A549 (cell line): ENCODE results near the gene FOXM1. TPM values are rescaled to one million over a fixed set of nuclear protein-coding genes. Genes with fewer than 3 reads are reported as not detected.
"Not testable (repeated sequence)": the region's sequence is repeated elsewhere in the genome, so short reads cannot be mapped to it uniquely, and the experiment has no call there.

Source experiments
- ATAC-seq, 2 experiments: fragments of 200-7000 bp in 1 of 2; fragments of >200 bp in 1 of 2; cut with Nextera tagmentation in 1 of 2; cut with Tn5 transposase in 1 of 2; 3 replicates each; pipeline versions ENCODE4 v1.8.0 to v1.9.1; 2018 to 2020; ENCODE audit warnings: mild to moderate bottlenecking in 1 of 2, moderate library complexity in 1 of 2
- CTCF ChIA-PET: fragments of 300-600 bp; sonication (Branson Sonifier 250); formaldehyde crosslinking; extraction: SDS; loops from one replicate; lab custom pipeline; 2021; ENCODE audit warnings: antibody characterized with exemption, inconsistent platforms; lab: Yijun Ruan, JAX
- POLR2A ChIA-PET: fragments of 350-600 bp; formaldehyde crosslinking; extraction: SDS; loops from one replicate; lab custom pipeline; 2021; ENCODE audit warnings: antibody characterized with exemption, inconsistent platforms; lab: Yijun Ruan, JAX
- DNase-seq, 2 experiments: peaks; one replicate each; pipeline versions ENCODE4 v3.0.0 to v3.0.0-alpha.2; 2011 to 2016; ENCODE audit warnings: low read depth in 1 of 2, low spot score in 1 of 2
- FAIRE-seq: peaks from 2 replicates; lab custom pipeline; 2011; peaks lifted over from hg19 to GRCh38; lab: Jason Lieb, UNC
- H3K27ac ChIP-seq, 2 experiments: fragments of >200 bp; sonication (Bioruptor Twin); formaldehyde crosslinking; 3 replicates each; pipeline ENCODE4 v1.5.1; 2016 to 2017
- H3K4me1 ChIP-seq: fragments of >200 bp; sonication (Bioruptor Twin); formaldehyde crosslinking; 3 replicates; pipeline ENCODE4 v1.6.1; 2016
- H3K4me2 ChIP-seq: fragments of >200 bp; sonication (Bioruptor Twin); formaldehyde crosslinking; 3 replicates; pipeline ENCODE4 v1.6.1; 2016
- H3K4me3 ChIP-seq: fragments of >200 bp; sonication (Bioruptor Twin); formaldehyde crosslinking; 3 replicates; pipeline ENCODE4 v1.5.1; 2016
- H3K9me3 ChIP-seq: fragments of >200 bp; sonication (Bioruptor Twin); formaldehyde crosslinking; 3 replicates; pipeline ENCODE4 v1.6.1; 2016
- ATOH8 ChIP-seq: fragments of 250-450 bp; sonication (Bioruptor Pico); IDR thresholded peaks from 2 replicates; pipeline ENCODE4 v1.5.0; 2020; ENCODE audit warnings: low read depth, mild to moderate bottlenecking, moderate library complexity
- BCL3 ChIP-seq: fragments of >200 bp; sonication (Bioruptor Twin); formaldehyde crosslinking; IDR thresholded peaks from 3 replicates; pipeline ENCODE4 v1.6.1; 2016
- BHLHE40 ChIP-seq: IDR thresholded peaks from 2 replicates; pipeline ENCODE4 v1.6.1; 2012; ENCODE audit warnings: low read depth, low read length, inconsistent platforms
- CHD4 ChIP-seq: fragments of 200-600 bp; sonication (generic); IDR thresholded peaks from 2 replicates; pipeline ENCODE4 v1.6.1; 2016; ENCODE audit warnings: antibody characterized with exemption, mild to moderate bottlenecking, borderline replicate concordance
- E2F6 ChIP-seq: IDR thresholded peaks from 2 replicates; pipeline ENCODE4 v1.6.1; 2012; ENCODE audit warnings: low read depth, borderline replicate concordance
- EHF ChIP-seq: fragments of 250-450 bp; sonication (Bioruptor Pico); IDR thresholded peaks from 2 replicates; pipeline ENCODE4 v1.5.0; 2020; ENCODE audit warnings: mild to moderate bottlenecking
- ELK1 ChIP-seq: fragments of 150-350 bp; IDR thresholded peaks from 2 replicates; pipeline ENCODE4 v1.6.1; 2014; ENCODE audit warnings: low read depth, mild to moderate bottlenecking, low read length
- FOXS1 ChIP-seq: fragments of 250-450 bp; sonication (Bioruptor Pico); IDR thresholded peaks from 2 replicates; pipeline ENCODE4 v1.5.0; 2020; ENCODE audit warnings: mild to moderate bottlenecking, moderate library complexity
- HES2 ChIP-seq: fragments of >200 bp; sonication (Bioruptor Twin); formaldehyde crosslinking; IDR thresholded peaks from 2 replicates; pipeline ENCODE4 v1.6.1; 2016
- HMGXB4 ChIP-seq: fragments of 250-450 bp; sonication (Bioruptor Pico); IDR thresholded peaks from 2 replicates; pipeline ENCODE4 v1.5.0; 2021; ENCODE audit warnings: mild to moderate bottlenecking, moderate library complexity, borderline replicate concordance
- HOXB13 ChIP-seq: fragments of 250-450 bp; sonication (Bioruptor Pico); IDR thresholded peaks from 2 replicates; pipeline ENCODE4 v1.5.0; 2020; ENCODE audit warnings: low read depth, mild to moderate bottlenecking, moderate library complexity
- JUNB ChIP-seq: fragments of >200 bp; sonication (Bioruptor Twin); formaldehyde crosslinking; IDR thresholded peaks from 2 replicates; pipeline ENCODE4 v1.6.1; 2016
- KDM5A ChIP-seq: fragments of 200-600 bp; sonication (generic); IDR thresholded peaks from 2 replicates; pipeline ENCODE4 v1.6.1; 2016; ENCODE audit warnings: antibody characterized with exemption, mild to moderate bottlenecking
- MAFK ChIP-seq: fragments of 450-650 bp; IDR thresholded peaks from 2 replicates; pipeline ENCODE4 v1.6.1; 2014; ENCODE audit not compliant: partially characterized antibody
- MAX ChIP-seq: IDR thresholded peaks from 2 replicates; pipeline ENCODE4 v1.6.1; 2012
- NFE2L2 ChIP-seq: fragments of 150-350 bp; conservative IDR thresholded peaks from 2 replicates; pipeline ENCODE4 v1.6.1; 2014; ENCODE audit warnings: low read length
- NPAS2 ChIP-seq: fragments of 250-450 bp; sonication (Bioruptor Pico); IDR thresholded peaks from 2 replicates; pipeline ENCODE4 v1.8.0; 2022; ENCODE audit warnings: mild to moderate bottlenecking, moderate library complexity, borderline replicate concordance
- PHF8 ChIP-seq: fragments of 200-600 bp; sonication (generic); IDR thresholded peaks from 2 replicates; pipeline ENCODE4 v1.6.1; 2016; ENCODE audit warnings: low read depth, mild to moderate bottlenecking, antibody characterized with exemption, moderate library complexity, borderline replicate concordance
- POLR2AphosphoS2 ChIP-seq: conservative IDR thresholded peaks from 2 replicates; pipeline ENCODE4 v1.6.1; 2012; ENCODE audit warnings: low read length, improper control_type of control experiment, inconsistent platforms
- RARB ChIP-seq: fragments of 250-450 bp; sonication (Bioruptor Pico); IDR thresholded peaks from 2 replicates; pipeline ENCODE4 v1.8.0; 2021; ENCODE audit warnings: mild to moderate bottlenecking, moderate library complexity
- RCOR1 ChIP-seq: fragments of 150-350 bp; IDR thresholded peaks from 2 replicates; pipeline ENCODE4 v1.6.1; 2014; ENCODE audit warnings: antibody characterized with exemption, low read length, low read depth
- RFX5 ChIP-seq: fragments of 450-650 bp; IDR thresholded peaks from 2 replicates; pipeline ENCODE4 v1.7.1; 2014; ENCODE audit warnings: antibody characterized with exemption, mild to moderate bottlenecking, moderate library complexity
- SREBF2 ChIP-seq: fragments of 450-650 bp; IDR thresholded peaks from 2 replicates; pipeline ENCODE4 v1.6.1; 2014; ENCODE audit warnings: mild to moderate bottlenecking, moderate library complexity
- TFCP2L1 ChIP-seq: fragments of 250-450 bp; sonication (Bioruptor Pico); IDR thresholded peaks from 2 replicates; pipeline ENCODE4 v1.5.0; 2021; ENCODE audit warnings: mild to moderate bottlenecking
- TP53 ChIP-seq: fragments of 250-450 bp; sonication (Bioruptor Pico); IDR thresholded peaks from 2 replicates; pipeline ENCODE4 v1.5.0; 2021; ENCODE audit warnings: mild to moderate bottlenecking, moderate library complexity
- WGBS: methylation state at CpG from one replicate; pipeline ENCODE4 v1.1.6; 2017; ENCODE audit errors: missing lambda C conversion rate; 5-methylcytosine and 5-hydroxymethylcytosine counted together
- polyA plus RNA-seq, 4 experiments: library from polyadenylated mRNA; depleted of rRNA in 3 of 4; stranded (reverse); fragments of >200 nt; fragmentation: RNase III in 1 of 4; extraction: RNeasy Plus Mini Kit Qiagen cat#74134 plus additional on column Dnase treatment in 1 of 4; gene quantifications; 2 replicates in 3 of 4; 3 replicates in 1 of 4; pipeline ENCODE4 v1.2.3, GENCODE V29; 2011 to 2017

FOXM1 gene
- polyA plus RNA-seq, 2 of the 4 experiments (the other 2 are of a cell fraction) = 40.3 to 84.0 TPM

GRCh38 chr12:2876431-2877046 is 435 bp downstream of the FOXM1 start:
- Histone ChIP-seq H3K4me3 (peak overlapping the region; percentile 89), H3K9me3 (no peaks in the 10 kb centered on the region), H3K4me1 (peaks cover 12% of the 10 kb centered on the region), H3K27ac (peak overlapping the region; percentile 95 to 96), H3K4me2 (peak overlapping the region; percentile 85)
- POLR2A ChIA-PET = interaction anchor here (0.6 to 2.1 kb wide), 7 partner anchors 9 to 83 kb away, joined by 3 to 14 read pairs (median 3); partner anchors contain the start of genes ITFG2 and TULP3
- FAIRE-seq (no peak), DNase-seq (peak; percentile 65 to 71), ATAC-seq (peak; percentile 83 to 84)
- CTCF ChIA-PET = interaction anchor here (0.6 to 1.3 kb wide), 5 partner anchors 9 to 68 kb away, joined by 3 to 5 read pairs (median 3); no protein-coding TSS in a partner anchor
- WGBS = 2% methylated on average over 23 of the region's 38 CpGs
- TF ChIP-seq HOXB13 (peak; percentile 87; the same call in 1 of the 2 replicates), ATOH8 (peak; percentile 85; the same call in 1 of the 2 replicates), MAX (0 out of 2 replicates have a peak, but pooled peaks have one; percentile 20), HMGXB4 (CRISPR knock-in tag) (0 out of 2 replicates have a peak, but pooled peaks have one; percentile 19), BHLHE40 (no peak), NPAS2 (peak; percentile 48; the same call in 1 of the 2 replicates), RARB (CRISPR knock-in tag) (no peak), FOXS1 (CRISPR knock-in tag) (0 out of 2 replicates have a peak, but pooled peaks have one; percentile 38), KDM5A (peak; percentile 64; the same call in 1 of the 2 replicates), EHF (CRISPR knock-in tag) (peak; percentile 68; the same call in 1 of the 2 replicates)

- H3K9me3 ChIP-seq, ATAC-seq, FAIRE-seq, POLR2A ChIA-PET, H3K4me1 ChIP-seq, H3K4me3 ChIP-seq, H3K27ac ChIP-seq, H3K4me2 ChIP-seq, DNase-seq: not testable (repeated sequence)
- TF ChIP-seq MAFK = peak; percentile 18
- CTCF ChIA-PET = interaction anchor here (0.5 kb wide), 1 partner anchor 200 kb away, joined by 3 read pairs; no protein-coding TSS in a partner anchor
- WGBS = 80% methylated on average over 9 of the region's 9 CpGs
These were observed 7.9 kb downstream of the FOXM1 start for GRCh38 chr12:2868986-2869632.

- 92% methylated on average over 9 of the region's 9 CpGs for WGBS
- Histone ChIP-seq H3K27ac (no peak overlapping the region), H3K9me3 (no peaks in the 10 kb centered on the region), H3K4me3 (no peak overlapping the region), H3K4me1 (no peaks in the 10 kb centered on the region), H3K4me2 (no peak overlapping the region)
- ChIA-PET CTCF (interaction anchor here (0.7 to 3.0 kb wide), 5 partner anchors 10 to 209 kb away, joined by 3 to 19 read pairs (median 5); no protein-coding TSS in a partner anchor), POLR2A (interaction anchor here (1.1 kb wide), 1 partner anchor 10 kb away, joined by 3 read pairs; no protein-coding TSS in a partner anchor)
- FAIRE-seq (no peak), DNase-seq (no peak), ATAC-seq (no peak)
- TF ChIP-seq RFX5 (no peak), JUNB (no peak), NFE2L2 (no peak), SREBF2 (no peak), HES2 (no peak), CHD4 (no peak), RCOR1 (no peak), MAFK (no peak), TP53 (CRISPR knock-in tag) (no peak), BCL3 (no peak), KDM5A (no peak), TFCP2L1 (CRISPR knock-in tag) (no peak), E2F6 (no peak), ELK1 (no peak), POLR2AphosphoS2 (no peak), PHF8 (no peak)
These were observed 12.8 kb downstream of the FOXM1 start for GRCh38 chr12:2864198-2864597.
